ENCODE results near the gene TACC3.

- no peak for TF ChIP-seq EZH2 (IDR thresholded peaks at IDR 0.05; ENCODE audit: insufficient read depth, low read length)
- peak; percentile 95 for TF ChIP-seq CTCF (IDR thresholded peaks at IDR 0.05; ENCODE audit: insufficient read depth, low read depth, low read length)
Observed at GRCh38 chr4:1693131-1693896, 28.0 kb upstream of the TACC3 start.

Measured in astrocyte (in vitro differentiated cells and primary cell).